IMR-90 (cell line): ENCODE measurements around the gene SAAL1. TPM values are rescaled to one million over a fixed set of nuclear protein-coding genes. Genes with fewer than 3 reads are reported as not detected.

ENCODE experiments used
- ATAC-seq: fragments of 200-7000 bp; cut with Tn5 transposase; 2 replicates; pipeline ENCODE4 v1.9.1; 2020; ENCODE audit warnings: low read depth, mild to moderate bottlenecking, moderate library complexity
- BruUV-seq: library from RNA; stranded (reverse); fragments of 400-500 nt; replicated peaks from 2 replicates; lab custom pipeline; 2021; lab: Mats Ljungman, UMichigan
- CTCF ChIA-PET: fragments of 300-600 bp; formaldehyde crosslinking; extraction: SDS; loops from one replicate; lab custom pipeline; 2021; ENCODE audit warnings: antibody characterized with exemption; lab: Yijun Ruan, JAX
- POLR2A ChIA-PET: fragments of 300-600 bp; sonication (Branson Sonifier 250); formaldehyde crosslinking; loops from one replicate; lab custom pipeline; 2022; ENCODE audit warnings: antibody characterized with exemption; ENCODE audit not compliant: unreplicated experiment; lab: Charles Lee
- DNase-seq: peaks from one replicate; pipeline ENCODE4 v3.0.0; 2013
- H2AFZ ChIP-seq: replicated peaks from 2 replicates; pipeline ENCODE3; 2013; ENCODE audit warnings: low read length, mild to moderate bottlenecking; ENCODE audit not compliant: poor library complexity
- H2AK5ac ChIP-seq: 2 replicates; pipeline ENCODE4 v1.6.1; 2013; ENCODE audit warnings: low read depth, low read length, inconsistent platforms
- H2AK9ac ChIP-seq: replicated peaks from 2 replicates; pipeline ENCODE3; 2013; ENCODE audit warnings: mild to moderate bottlenecking, low read depth, low read length, moderate library complexity; ENCODE audit not compliant: poor library complexity
- H2BK120ac ChIP-seq: 2 replicates; pipeline ENCODE4 v1.6.1; 2013; ENCODE audit warnings: low read depth, low read length, inconsistent platforms
- H2BK15ac ChIP-seq: 3 replicates; pipeline ENCODE4 v1.6.1; 2013; ENCODE audit warnings: low read depth, low read length, inconsistent platforms
- H2BK20ac ChIP-seq: 2 replicates; pipeline ENCODE4 v1.6.1; 2013; ENCODE audit warnings: low read depth, mild to moderate bottlenecking, inconsistent platforms, low read length, moderate library complexity
- H2BK5ac ChIP-seq: 2 replicates; pipeline ENCODE4 v1.6.1; 2013; ENCODE audit warnings: mild to moderate bottlenecking, low read depth, low read length, inconsistent platforms; ENCODE audit not compliant: poor library complexity, severe bottlenecking
- H3K14ac ChIP-seq: replicated peaks from 2 replicates; pipeline ENCODE4 v1.6.1; 2013; ENCODE audit warnings: low read depth, low read length, inconsistent platforms
- H3K18ac ChIP-seq: 2 replicates; pipeline ENCODE4 v1.6.1; 2013; ENCODE audit warnings: low read depth, low read length, control low read depth
- H3K23ac ChIP-seq: 2 replicates; pipeline ENCODE4 v1.6.1; 2013; ENCODE audit warnings: low read depth, low read length, inconsistent platforms
- H3K27ac ChIP-seq: 2 replicates; pipeline ENCODE4 v1.5.1; 2013; ENCODE audit warnings: mild to moderate bottlenecking, control low read depth, low read length; ENCODE audit not compliant: insufficient read depth
- H3K27me3 ChIP-seq: 2 replicates; pipeline ENCODE4 v1.6.1; 2013; ENCODE audit warnings: low read length; ENCODE audit not compliant: control insufficient read depth, insufficient read depth
- H3K36me3 ChIP-seq: 2 replicates; pipeline ENCODE4 v1.6.1; 2013; ENCODE audit warnings: low read length, mixed read lengths; ENCODE audit not compliant: control insufficient read depth, insufficient read depth
- H3K4ac ChIP-seq: 2 replicates; pipeline ENCODE4 v1.6.1; 2013; ENCODE audit warnings: low read depth, low read length, inconsistent platforms
- H3K4me1 ChIP-seq: 2 replicates; pipeline ENCODE4 v1.6.1; 2013; ENCODE audit warnings: low read length, mixed read lengths; ENCODE audit not compliant: control insufficient read depth, insufficient read depth
- H3K4me2 ChIP-seq: 2 replicates; pipeline ENCODE4 v1.6.1; 2013; ENCODE audit warnings: low read depth, mild to moderate bottlenecking, control low read depth, low read length, moderate library complexity
- H3K4me3 ChIP-seq: 2 replicates; pipeline ENCODE4 v1.5.1; 2013; ENCODE audit warnings: low read depth, mild to moderate bottlenecking, control low read depth, low read length, moderate library complexity; ENCODE audit not compliant: insufficient read depth
- H3K56ac ChIP-seq: 2 replicates; pipeline ENCODE4 v1.6.1; 2013; ENCODE audit warnings: low read length, inconsistent platforms; ENCODE audit not compliant: insufficient read depth; ENCODE audit errors: extremely low read depth
- H3K79me1 ChIP-seq, 2 experiments: 2 replicates each; pipeline ENCODE4 v1.6.1; 2013; ENCODE audit warnings: low read length in 2 of 2, inconsistent platforms in 1 of 2, low read depth in 1 of 2
- H3K9ac ChIP-seq: 2 replicates; pipeline ENCODE4 v1.6.1; 2013; ENCODE audit warnings: low read depth, low read length, control low read depth
- H3K9me1 ChIP-seq: 2 replicates; pipeline ENCODE4 v1.6.1; 2013; ENCODE audit warnings: low read length, inconsistent platforms; ENCODE audit not compliant: insufficient read depth
- H3K9me3 ChIP-seq: 2 replicates; pipeline ENCODE4 v1.6.1; 2013; ENCODE audit warnings: low read length; ENCODE audit not compliant: control insufficient read depth, insufficient read depth
- H4K20me1 ChIP-seq: 2 replicates; pipeline ENCODE4 v1.6.1; 2013; ENCODE audit warnings: low read length, inconsistent platforms; ENCODE audit not compliant: insufficient read depth
- H4K5ac ChIP-seq: 2 replicates; pipeline ENCODE4 v1.6.1; 2013; ENCODE audit warnings: mild to moderate bottlenecking, low read depth, low read length, control low read depth
- H4K8ac ChIP-seq, 2 experiments: 2 replicates each; pipeline ENCODE4 v1.6.1; 2013; ENCODE audit warnings: low read depth in 2 of 2, low read length in 2 of 2, control low read depth in 1 of 2, inconsistent platforms in 1 of 2
- H4K91ac ChIP-seq: 2 replicates; pipeline ENCODE4 v1.6.1; 2013; ENCODE audit warnings: low read depth, low read length, inconsistent platforms; ENCODE audit not compliant: insufficient read depth
- MAFK ChIP-seq: IDR thresholded peaks from 2 replicates; pipeline ENCODE4 v1.6.1; 2012; ENCODE audit warnings: low read depth, low read length, improper control_type of control experiment
- RAD21 ChIP-seq: IDR thresholded peaks from 2 replicates; pipeline ENCODE4 v1.6.1; 2012; ENCODE audit warnings: low read length, improper control_type of control experiment
- SMC3 ChIP-seq: fragments of 150-350 bp; IDR thresholded peaks from 2 replicates; pipeline ENCODE4 v1.6.1; 2016; ENCODE audit warnings: low read depth, mild to moderate bottlenecking, antibody characterized with exemption, low read length, moderate library complexity
- WGBS, 2 experiments: methylation state at CpG; one replicate each; pipeline versions ENCODE4 v1.1.5 to v1.1.7; 2013; ENCODE audit warnings: missing lambda C conversion rate in 2 of 2; ENCODE audit not compliant: insufficient read length in 1 of 2; ENCODE audit errors: extremely low coverage in 2 of 2; 5-methylcytosine and 5-hydroxymethylcytosine counted together
- dilution Hi-C: fragments of 300-500 bp; cut with HindIII; formaldehyde crosslinking; loops from one replicate; pipeline ENCODE4 v1.14.3; 2018; ENCODE audit warnings: low sequenced_read_pairs; ENCODE audit not compliant: unreplicated experiment
- in situ Hi-C: fragments of 300-500 bp; cut with MboI; formaldehyde crosslinking; loops from 3 replicates; pipeline ENCODE4 v1.14.3; 2019; ENCODE audit warnings: low sequenced_read_pairs, inconsistent platforms, mixed read lengths
- intact Hi-C: fragments of 100-400 bp; cut with micrococcal nuclease; formaldehyde crosslinking; loops from 2 replicates; pipeline ENCODE4 v1.10.0; 2022
- polyA plus RNA-seq, 3 experiments: library from polyadenylated mRNA; depleted of rRNA; stranded (reverse); fragments of >200 nt; gene quantifications; 2 replicates each; pipeline ENCODE4 v1.2.3, GENCODE V29; 2012; ENCODE audit warnings: low replicate concordance in 1 of 3
- total RNA-seq: library from RNA; depleted of rRNA; stranded (reverse); fragments of >200 nt; gene quantifications from 2 replicates; pipeline ENCODE4 v1.2.3, GENCODE V29; 2012
- TF ChIP-seq, protein P1 (sequence below): conservative IDR thresholded peaks from 2 replicates; pipeline ENCODE4 v1.5.1; 2012; ENCODE audit warnings: mild to moderate bottlenecking, low read depth, low read length, improper control_type of control experiment

The SAAL1 gene
- total and polyA plus RNA-seq, 2 of the 4 experiments (the other 2 are of a cell fraction) = 12.5 to 12.8 TPM

DNA sequence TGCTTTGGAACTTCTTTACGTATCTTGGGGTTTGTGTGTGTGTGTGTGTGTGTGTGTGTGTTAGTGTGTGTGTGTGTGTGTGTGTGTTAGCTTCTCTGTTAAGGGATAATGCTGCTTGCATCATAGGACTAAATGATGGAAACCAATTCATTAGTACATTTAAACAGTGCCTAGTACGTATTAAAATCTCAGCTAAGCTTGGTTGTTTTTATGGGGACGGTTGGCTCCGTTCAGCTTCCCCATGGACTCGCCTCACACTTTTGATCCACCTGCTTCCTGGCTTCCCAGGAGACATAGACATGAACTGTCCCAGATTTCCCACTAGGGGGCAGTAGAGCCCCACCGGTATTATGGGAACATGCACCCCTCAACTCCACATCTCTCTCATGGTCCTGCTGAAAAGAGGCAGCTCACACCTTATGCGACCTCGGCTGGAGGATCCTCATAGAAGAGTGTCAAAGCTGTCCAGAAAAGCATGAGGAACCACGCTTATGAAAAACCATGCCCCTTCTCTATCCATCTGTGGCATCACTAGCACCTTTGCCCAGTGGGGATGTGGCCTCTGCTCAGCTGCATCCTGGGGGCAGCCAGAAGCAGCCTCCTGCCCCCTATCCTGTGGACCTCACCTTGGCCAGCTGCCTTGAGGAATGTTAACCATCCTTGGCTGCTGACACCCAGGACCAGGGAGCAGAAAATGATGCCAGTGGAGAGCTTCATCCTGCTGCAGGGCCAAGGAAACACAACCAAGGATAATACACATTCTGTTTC lies 9.7 kb upstream of the SAAL1 start:
- peak; percentile 97 for ATAC-seq
- Histone ChIP-seq H2AK5ac (no peak overlapping the region), H3K9me3 (no peaks in the 10 kb centered on the region), H2BK15ac (no peak overlapping the region), H3K27me3 (peaks cover 11% of the 10 kb centered on the region), H3K36me3 (no peaks in the 10 kb centered on the region), H2AK9ac (no peak overlapping the region), H3K23ac (no peak overlapping the region), H2BK5ac (no peak overlapping the region), H2AFZ (peak overlapping the region; percentile 48), H4K20me1 (no peaks in the 10 kb centered on the region), H3K4me2 (no peak overlapping the region), H3K9ac (no peak overlapping the region), H3K9me1 (no peaks in the 10 kb centered on the region), H3K4me3 (no peak overlapping the region), H4K8ac (no peak overlapping the region), H2BK120ac (no peak overlapping the region), H3K4me1 (no peaks in the 10 kb centered on the region), H3K79me1 (no peaks in the 10 kb centered on the region), H2BK20ac (no peak overlapping the region), H3K18ac (no peak overlapping the region), H3K27ac (no peak overlapping the region), H4K91ac (no peak overlapping the region), H3K14ac (no peak overlapping the region), H3K4ac (no peak overlapping the region), H4K5ac (no peak overlapping the region), H3K56ac (no peak overlapping the region)
- in situ Hi-C loops = no loop called here
- BruUV-seq = no TSS peak
- ChIA-PET CTCF (interaction anchor here (0.6 to 1.9 kb wide), 6 partner anchors 9 to 847 kb away, joined by 3 to 13 read pairs (median 3); partner anchors contain the start of gene SAAL1), POLR2A (no interaction called here)
- DNase-seq = peak; percentile 55
- dilution Hi-C loops = no loop called here
- intact Hi-C loops = loop anchor here (1.0 kb wide), 3 partner anchors 88 to 687 kb away; no protein-coding TSS in a partner anchor
- TF ChIP-seq, protein P1, sequence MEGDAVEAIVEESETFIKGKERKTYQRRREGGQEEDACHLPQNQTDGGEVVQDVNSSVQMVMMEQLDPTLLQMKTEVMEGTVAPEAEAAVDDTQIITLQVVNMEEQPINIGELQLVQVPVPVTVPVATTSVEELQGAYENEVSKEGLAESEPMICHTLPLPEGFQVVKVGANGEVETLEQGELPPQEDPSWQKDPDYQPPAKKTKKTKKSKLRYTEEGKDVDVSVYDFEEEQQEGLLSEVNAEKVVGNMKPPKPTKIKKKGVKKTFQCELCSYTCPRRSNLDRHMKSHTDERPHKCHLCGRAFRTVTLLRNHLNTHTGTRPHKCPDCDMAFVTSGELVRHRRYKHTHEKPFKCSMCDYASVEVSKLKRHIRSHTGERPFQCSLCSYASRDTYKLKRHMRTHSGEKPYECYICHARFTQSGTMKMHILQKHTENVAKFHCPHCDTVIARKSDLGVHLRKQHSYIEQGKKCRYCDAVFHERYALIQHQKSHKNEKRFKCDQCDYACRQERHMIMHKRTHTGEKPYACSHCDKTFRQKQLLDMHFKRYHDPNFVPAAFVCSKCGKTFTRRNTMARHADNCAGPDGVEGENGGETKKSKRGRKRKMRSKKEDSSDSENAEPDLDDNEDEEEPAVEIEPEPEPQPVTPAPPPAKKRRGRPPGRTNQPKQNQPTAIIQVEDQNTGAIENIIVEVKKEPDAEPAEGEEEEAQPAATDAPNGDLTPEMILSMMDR = peak; percentile 82
- peak; percentile 46 for TF ChIP-seq SMC3
- peak; percentile 80 for TF ChIP-seq RAD21
- TF ChIP-seq MAFK = no peak
- WGBS, 2 experiments = no CpG with 5 or more reads among the region's 9 CpGs
